GM19043 (cell line): ENCODE results near the gene PITPNC1.
"Not testable (repeated sequence)": the region's sequence is repeated elsewhere in the genome, so short reads cannot be mapped to it uniquely, and the experiment has no call there.

Experiments used
- ATAC-seq: cut with Tn5 transposase; IDR thresholded peaks from one replicate; pipeline ENCODE4 v1.9.1; 2021; ENCODE audit warnings: low read depth; ENCODE audit not compliant: unreplicated experiment

Gene PITPNC1

GRCh38 chr17:67700725-67701119 is 323.6 kb downstream of the PITPNC1 start:
- ATAC-seq, result no peak

- not testable (repeated sequence) for ATAC-seq
Observed at GRCh38 chr17:67702861-67703260, 325.8 kb downstream of the PITPNC1 start.

- ATAC-seq, result no peak
Observed at GRCh38 chr17:67707442-67707841, 330.4 kb downstream of the PITPNC1 start.

GRCh38 chr17:67708378-67708777 is 331.3 kb downstream of the PITPNC1 start:
- no peak for ATAC-seq

- ATAC-seq, result no peak
Observed at GRCh38 chr17:67711916-67712315, 334.8 kb downstream of the PITPNC1 start.

GRCh38 chr17:67712375-67712774 is 335.3 kb downstream of the PITPNC1 start:
- no peak for ATAC-seq

GRCh38 chr17:67713169-67713568 is 336.1 kb downstream of the PITPNC1 start:
- ATAC-seq, result no peak

- no peak for ATAC-seq
Observed at GRCh38 chr17:67716405-67716798, 339.3 kb downstream of the PITPNC1 start.

- ATAC-seq, result no peak
Observed at GRCh38 chr17:67717192-67717623, 340.1 kb downstream of the PITPNC1 start.

- ATAC-seq, result peak; percentile 88
Observed at GRCh38 chr17:67717624-67718324, 340.7 kb downstream of the PITPNC1 start, which contains the start of gene NOL11. Gene NOL11, plus strand, starts transcription at chr17:67717936. Its CDS starts 12 bp downstream, at chr17:67717948.

GRCh38 chr17:67718325-67718941 is 341.4 kb downstream of the PITPNC1 start:
- ATAC-seq, result no peak

GRCh38 chr17:67725373-67725791 is 348.3 kb downstream of the PITPNC1 start:
- no peak for ATAC-seq

GRCh38 chr17:67725807-67726206 is 348.7 kb downstream of the PITPNC1 start:
- ATAC-seq, result no peak

- ATAC-seq, result not testable (repeated sequence)
Observed at GRCh38 chr17:67727152-67728039, 350.3 kb downstream of the PITPNC1 start.

GRCh38 chr17:67729903-67730302 is 352.8 kb downstream of the PITPNC1 start:
- ATAC-seq, result no peak

- ATAC-seq, result no peak
Observed at GRCh38 chr17:67730731-67731130, 353.6 kb downstream of the PITPNC1 start.

GRCh38 chr17:67733449-67733848 is 356.4 kb downstream of the PITPNC1 start:
- ATAC-seq, result no peak

- no peak for ATAC-seq
Observed at GRCh38 chr17:67737145-67737544, 360.1 kb downstream of the PITPNC1 start.

GRCh38 chr17:67742025-67742424 is 364.9 kb downstream of the PITPNC1 start:
- ATAC-seq, result no peak
